Right lobe of liver (tissue), 6 donors: ENCODE data around the gene GPC6. TPM values are rescaled to one million over a fixed set of nuclear protein-coding genes. Genes with fewer than 3 reads are reported as not detected.
A peak's percentile ranks its signal among the peaks of the same experiment; 100 is the strongest.

Experiments
- ATAC-seq, 4 donors: fragments of 200-7000 bp; cut with Tn5 transposase; one replicate each; pipeline ENCODE4 v1.9.1; 2020; ENCODE audit warnings: mild to moderate bottlenecking in 4 of 4, moderate library complexity in 4 of 4
- DNase-seq, 3 donors: peaks; one replicate each; pipeline ENCODE4 v3.0.0-alpha.2; 2020
- H3K27ac ChIP-seq, 3 donors: fragments of 200-600 bp; one replicate each; pipeline ENCODE4 v1.8.0; 2022
- H3K27me3 ChIP-seq, 2 donors: fragments of 200-600 bp; one replicate each; pipeline ENCODE4 v1.8.0; 2022
- H3K36me3 ChIP-seq, 4 donors: fragments of 200-600 bp; sonication (generic) in 1 of 4; one replicate each; pipeline versions ENCODE4 v1.5.1 to v1.8.0; 2017 to 2022; ENCODE audit warnings: control low read depth in 1 of 4
- H3K4me1 ChIP-seq, 4 donors: fragments of 200-600 bp; sonication (generic) in 1 of 4; one replicate each; pipeline versions ENCODE4 v1.5.1 to v1.8.0; 2017 to 2022; ENCODE audit warnings: control low read depth in 1 of 4
- H3K4me3 ChIP-seq, 3 donors: fragments of 200-600 bp; one replicate each; pipeline ENCODE4 v1.8.0; 2022
- H3K9me3 ChIP-seq, 4 donors: fragments of 200-600 bp; sonication (generic) in 1 of 4; one replicate each; pipeline versions ENCODE4 v1.5.1 to v1.8.0; 2017 to 2022; ENCODE audit warnings: control low read depth in 1 of 4
- CTCF ChIP-seq, 4 donors: fragments of 200-600 bp in 3 of 4; fragments of 450-650 bp in 1 of 4; IDR thresholded peaks; one replicate each; pipeline versions ENCODE4 v1.5.1 to v1.8.0; 2016 to 2022; ENCODE audit warnings: antibody characterized with exemption in 4 of 4, mild to moderate bottlenecking in 2 of 4
- POLR2A ChIP-seq: fragments of 450-650 bp; IDR thresholded peaks from one replicate; pipeline ENCODE4 v1.6.1; 2017; ENCODE audit warnings: antibody characterized with exemption, mild to moderate bottlenecking
- WGBS: methylation state at CpG from one replicate; pipeline ENCODE4 v1.1.6; 2018; ENCODE audit warnings: low coverage, low lambda C conversion rate; ENCODE audit not compliant: insufficient coverage; ENCODE audit errors: missing lambda C conversion rate; 5-methylcytosine and 5-hydroxymethylcytosine counted together
- intact Hi-C, 2 donors: fragments of 100-400 bp; cut with DNase I; formaldehyde crosslinking; loops; one replicate each; pipeline versions ENCODE4 v1.11.2 to v1.14.1; 2022
- total RNA-seq, 6 experiments: library from RNA; depleted of rRNA in 2 of 6; stranded (reverse); fragments of >200 nt in 2 of 6; fragmentation: NEBNext Ultra II Directional in 3 of 6; extraction: Animal tissue kit (Norgen Biotek cat#: 25700) in 3 of 6; gene quantifications; one replicate each; pipeline versions ENCODE4 v1.1.0 to v1.2.4, GENCODE V29; 2016 to 2023
- donor health status: DM: no; HTN: yes; CAD: no.
- donor health status: DM: no; HTN: no; CAD: no.
- donor health status: DM: no; HTN: no; CAD: no.
- donor health status: DM: no; HTN: yes; CAD: no.
- donor health status: DM: no; HTN: yes; CAD: no.

GPC6 gene
- total RNA-seq, 6 experiments from 2014 or later = 18.6 to 30.1 (median 20.2) TPM

GRCh38 chr13:94346261-94347019 lies 1119.8 kb downstream of the GPC6 start:
- intact Hi-C loops = no loop called here
- H3K9me3 ChIP-seq = peaks cover 0 to 3% (median 0%) of the 10 kb centered on the region in 4 donors
- ATAC-seq = no peak
- WGBS = 88% methylated on average over 5 of the region's 13 CpGs
- H3K4me3 ChIP-seq = no peak overlapping the region
- peaks cover 0 to 22% (median 5%) of the 10 kb centered on the region in 4 donors for H3K4me1 ChIP-seq
- no peaks in the 10 kb centered on the region for H3K36me3 ChIP-seq
- H3K27ac ChIP-seq = no peak overlapping the region
- no peak for TF ChIP-seq CTCF (IDR thresholded peaks at IDR 0.05)
- TF ChIP-seq POLR2A = no peak
- DNase-seq = no peak
- H3K27me3 ChIP-seq = no peaks in the 10 kb centered on the region

GRCh38 chr13:94351292-94351990 lies 1124.8 kb downstream of the GPC6 start:
- 71% methylated on average over 3 of the region's 5 CpGs for WGBS
- H3K36me3 ChIP-seq = no peaks in the 10 kb centered on the region
- no peak for ATAC-seq
- no peak overlapping the region for H3K4me3 ChIP-seq
- H3K27ac ChIP-seq = no peak overlapping the region
- no peaks in the 10 kb centered on the region for H3K9me3 ChIP-seq
- no peak for DNase-seq
- H3K4me1 ChIP-seq = no peaks in the 10 kb centered on the region
- TF ChIP-seq CTCF (IDR thresholded peaks at IDR 0.05) = no peak
- no peak for TF ChIP-seq POLR2A
- intact Hi-C loops = no loop called here
- H3K27me3 ChIP-seq = no peaks in the 10 kb centered on the region

- ATAC-seq (peak in 1 of 4 donors; percentile 19), DNase-seq (no peak)
- Histone ChIP-seq H3K27ac (no peak overlapping the region), H3K27me3 (no peaks in the 10 kb centered on the region), H3K4me1 (no peaks in the 10 kb centered on the region), H3K9me3 (no peaks in the 10 kb centered on the region), H3K36me3 (no peaks in the 10 kb centered on the region), H3K4me3 (no peak overlapping the region)
- 67% methylated on average over 1 of the region's 3 CpGs for WGBS
- TF ChIP-seq POLR2A (no peak), CTCF (IDR thresholded peaks at IDR 0.05) (no peak)
- intact Hi-C loops = no loop called here
Measured at GRCh38 chr13:94352057-94352456, 1125.5 kb downstream of the GPC6 start.

- intact Hi-C loops = no loop called here
- H3K4me1 ChIP-seq = no peaks in the 10 kb centered on the region
- no peaks in the 10 kb centered on the region for H3K36me3 ChIP-seq
- H3K4me3 ChIP-seq = no peak overlapping the region
- H3K9me3 ChIP-seq = no peaks in the 10 kb centered on the region
- no peak overlapping the region for H3K27ac ChIP-seq
- TF ChIP-seq POLR2A = no peak
- TF ChIP-seq CTCF (IDR thresholded peaks at IDR 0.05) = no peak
- 93% methylated on average over 8 of the region's 8 CpGs for WGBS
- H3K27me3 ChIP-seq = no peaks in the 10 kb centered on the region
- DNase-seq = no peak
- ATAC-seq = no peak
Measured at GRCh38 chr13:94353167-94353710, 1126.6 kb downstream of the GPC6 start.
